RWPE1 (cell line): ENCODE data around the gene ASTN2.
"Not testable (repeated sequence)": the region's sequence is repeated elsewhere in the genome, so short reads cannot be mapped to it uniquely, and the experiment has no call there.

Experiments
- CTCF ChIA-PET: fragments of 350-600 bp; sonication (Branson Sonifier 250); formaldehyde crosslinking; extraction: SDS; loops from one replicate; lab custom pipeline; 2021; lab: Yijun Ruan, JAX
- POLR2A ChIA-PET: fragments of 400-600 bp; formaldehyde crosslinking; extraction: SDS; loops from one replicate; lab custom pipeline; 2020; ENCODE audit warnings: antibody characterized with exemption; ENCODE audit not compliant: low non-redundant PET; lab: Yijun Ruan, JAX
- DNase-seq: peaks from one replicate; pipeline ENCODE4 v3.0.0; 2012; ENCODE audit warnings: low spot score
- H3K27ac ChIP-seq: fragments of 450-650 bp; 2 replicates; pipeline ENCODE4 v1.5.1; 2017
- CTCF ChIP-seq: fragments of 450-650 bp; conservative IDR thresholded peaks from 2 replicates; pipeline ENCODE4 v1.5.1; 2017; ENCODE audit warnings: low read depth, mild to moderate bottlenecking

The ASTN2 gene

GRCh38 chr9:116456490-116457088 is 958.3 kb downstream of the ASTN2 start:
- H3K27ac ChIP-seq, result no peak overlapping the region
- CTCF ChIA-PET, result interaction anchor here (0.6 kb wide), 2 partner anchors 93 to 1572 kb away, joined by 4 to 6 read pairs; no protein-coding TSS in a partner anchor
- TF ChIP-seq CTCF, result no peak
- DNase-seq, result no peak
- POLR2A ChIA-PET, result no interaction called here

GRCh38 chr9:116454539-116454938 is 960.3 kb downstream of the ASTN2 start:
- POLR2A ChIA-PET, CTCF ChIA-PET, H3K27ac ChIP-seq, DNase-seq: not testable (repeated sequence)

GRCh38 chr9:116453785-116454184 is 961.1 kb downstream of the ASTN2 start:
- ChIA-PET POLR2A (no interaction called here), CTCF (no interaction called here)
- H3K27ac ChIP-seq, result no peak overlapping the region
- TF ChIP-seq CTCF, result no peak
- no peak for DNase-seq

- ChIA-PET POLR2A (no interaction called here), CTCF (no interaction called here)
- H3K27ac ChIP-seq, result no peak overlapping the region
- no peak for DNase-seq
- TF ChIP-seq CTCF, result no peak
These were observed 962.2 kb downstream of the ASTN2 start for GRCh38 chr9:116452634-116453033.

GRCh38 chr9:116452227-116452626 is 962.6 kb downstream of the ASTN2 start:
- no peak for DNase-seq
- H3K27ac ChIP-seq, result no peak overlapping the region
- CTCF ChIA-PET, result no interaction called here
- no peak for TF ChIP-seq CTCF
- POLR2A ChIA-PET, result no interaction called here

- POLR2A ChIA-PET, result no interaction called here
- TF ChIP-seq CTCF, result no peak
- H3K27ac ChIP-seq, result no peak overlapping the region
- CTCF ChIA-PET, result interaction anchor here (0.7 kb wide), 1 partner anchor 879 kb away, joined by 4 read pairs; no protein-coding TSS in a partner anchor
- no peak for DNase-seq
These were observed 963.2 kb downstream of the ASTN2 start for GRCh38 chr9:116451500-116452115.
